RWPE2 (cell line): ENCODE data around the gene IHH.

Source experiments
- ATAC-seq: fragments of 200-7000 bp; cut with Tn5 transposase; 3 replicates; pipeline ENCODE4 v1.9.1; 2021; ENCODE audit warnings: low read depth
- DNase-seq: peaks from one replicate; pipeline ENCODE4 v3.0.0-alpha.2; 2020; ENCODE audit warnings: low spot score
- H3K27ac ChIP-seq: fragments of 450-650 bp; 2 replicates; pipeline ENCODE4 v1.5.1; 2017; ENCODE audit warnings: mild to moderate bottlenecking; ENCODE audit not compliant: poor library complexity, severe bottlenecking
- H3K27me3 ChIP-seq: fragments of 250-450 bp; sonication (Bioruptor Pico); 2 replicates; pipeline ENCODE4 v1.5.1; 2021; ENCODE audit warnings: mild to moderate bottlenecking, moderate library complexity; ENCODE audit not compliant: insufficient read depth, poor library complexity, severe bottlenecking
- H3K36me3 ChIP-seq: fragments of 250-450 bp; sonication (Bioruptor Pico); 2 replicates; pipeline ENCODE4 v1.5.1; 2020; ENCODE audit warnings: low read depth, mild to moderate bottlenecking, moderate library complexity
- H3K4me1 ChIP-seq: fragments of 250-450 bp; sonication (Bioruptor Pico); 2 replicates; pipeline ENCODE4 v1.5.1; 2021; ENCODE audit warnings: mild to moderate bottlenecking, moderate library complexity; ENCODE audit not compliant: insufficient read depth, poor library complexity, severe bottlenecking
- H3K4me3 ChIP-seq: fragments of 250-450 bp; sonication (Bioruptor Pico); 2 replicates; pipeline ENCODE4 v1.5.1; 2021; ENCODE audit warnings: mild to moderate bottlenecking, moderate library complexity; ENCODE audit not compliant: severe bottlenecking
- H3K9me3 ChIP-seq: fragments of 250-450 bp; sonication (Bioruptor Pico); 2 replicates; pipeline ENCODE4 v1.5.1; 2021; ENCODE audit warnings: mild to moderate bottlenecking, moderate library complexity; ENCODE audit not compliant: severe bottlenecking
- TF ChIP-seq, protein P1 (sequence below): fragments of 450-650 bp; IDR thresholded peaks from one replicate; pipeline ENCODE4 v1.5.1; 2017; ENCODE audit warnings: mild to moderate bottlenecking, moderate library complexity; ENCODE audit not compliant: poor library complexity, severe bottlenecking

IHH gene

DNA sequence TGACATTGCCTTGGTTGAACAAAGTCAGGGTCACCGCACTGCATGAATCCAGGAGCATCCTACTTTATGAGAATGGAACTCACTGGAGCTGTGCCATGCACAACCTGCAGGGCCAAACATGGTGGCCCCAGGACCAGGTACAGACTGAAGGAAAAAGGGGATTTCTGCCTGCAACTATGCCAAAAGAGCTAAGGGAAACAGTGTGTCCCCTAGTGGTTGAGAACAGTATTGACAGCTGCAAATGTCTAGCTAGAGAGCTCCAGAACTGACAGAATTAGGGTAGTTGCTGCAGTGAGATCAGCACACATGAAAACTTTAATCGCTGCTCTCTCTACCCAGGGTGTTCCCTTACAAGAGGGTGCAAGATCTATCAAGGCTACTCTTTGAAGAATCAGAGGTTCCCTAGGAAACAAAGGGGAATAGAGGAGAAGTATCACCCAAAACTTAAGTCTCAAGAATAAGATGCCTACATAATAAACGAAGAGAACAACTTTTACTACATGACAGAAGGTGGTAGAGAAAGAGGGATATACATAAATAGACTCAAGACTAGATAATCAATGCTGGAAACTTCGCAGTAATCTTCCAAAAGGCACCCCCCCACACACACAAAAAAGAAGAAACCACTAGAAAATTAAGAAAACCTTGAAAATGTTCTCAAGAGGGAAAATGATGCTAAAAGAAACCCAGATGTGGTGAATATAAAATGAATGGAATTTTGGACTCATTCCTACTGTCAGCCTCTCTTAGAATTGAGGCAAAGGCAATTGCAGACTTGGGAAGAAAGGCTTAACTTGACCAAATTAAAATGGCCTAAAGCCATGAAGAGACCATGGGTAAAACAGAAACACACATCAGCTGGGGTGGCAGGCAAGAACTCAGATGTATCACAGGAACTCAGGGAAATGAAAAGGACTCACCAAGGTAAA lies 43.6 kb upstream of the IHH start:
- no peak overlapping the region for H3K27ac ChIP-seq
- H3K4me3 ChIP-seq: no peak overlapping the region
- H3K9me3 ChIP-seq: peaks cover 3% of the 10 kb centered on the region
- no peaks in the 10 kb centered on the region for H3K27me3 ChIP-seq
- no peaks in the 10 kb centered on the region for H3K4me1 ChIP-seq
- ATAC-seq (no peak), DNase-seq (no peak)
- no peaks in the 10 kb centered on the region for H3K36me3 ChIP-seq
- TF ChIP-seq, protein P1, sequence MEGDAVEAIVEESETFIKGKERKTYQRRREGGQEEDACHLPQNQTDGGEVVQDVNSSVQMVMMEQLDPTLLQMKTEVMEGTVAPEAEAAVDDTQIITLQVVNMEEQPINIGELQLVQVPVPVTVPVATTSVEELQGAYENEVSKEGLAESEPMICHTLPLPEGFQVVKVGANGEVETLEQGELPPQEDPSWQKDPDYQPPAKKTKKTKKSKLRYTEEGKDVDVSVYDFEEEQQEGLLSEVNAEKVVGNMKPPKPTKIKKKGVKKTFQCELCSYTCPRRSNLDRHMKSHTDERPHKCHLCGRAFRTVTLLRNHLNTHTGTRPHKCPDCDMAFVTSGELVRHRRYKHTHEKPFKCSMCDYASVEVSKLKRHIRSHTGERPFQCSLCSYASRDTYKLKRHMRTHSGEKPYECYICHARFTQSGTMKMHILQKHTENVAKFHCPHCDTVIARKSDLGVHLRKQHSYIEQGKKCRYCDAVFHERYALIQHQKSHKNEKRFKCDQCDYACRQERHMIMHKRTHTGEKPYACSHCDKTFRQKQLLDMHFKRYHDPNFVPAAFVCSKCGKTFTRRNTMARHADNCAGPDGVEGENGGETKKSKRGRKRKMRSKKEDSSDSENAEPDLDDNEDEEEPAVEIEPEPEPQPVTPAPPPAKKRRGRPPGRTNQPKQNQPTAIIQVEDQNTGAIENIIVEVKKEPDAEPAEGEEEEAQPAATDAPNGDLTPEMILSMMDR: peak; percentile 67

GRCh38 chr2:219099329-219099728 lies 38.6 kb upstream of the IHH start:
- ATAC-seq: peak; percentile 50; the same call in 2 of the 3 replicates
- Histone ChIP-seq H3K4me1 (no peaks in the 10 kb centered on the region), H3K4me3 (no peak overlapping the region), H3K9me3 (peaks cover 3% of the 10 kb centered on the region), H3K27ac (no peak overlapping the region), H3K36me3 (no peaks in the 10 kb centered on the region), H3K27me3 (no peaks in the 10 kb centered on the region)
- TF ChIP-seq, protein P1: no peak
- no peak for DNase-seq

GRCh38 chr2:219095406-219095935 lies 34.8 kb upstream of the IHH start:
- no peak overlapping the region for H3K4me3 ChIP-seq
- H3K9me3 ChIP-seq: no peaks in the 10 kb centered on the region
- no peaks in the 10 kb centered on the region for H3K36me3 ChIP-seq
- ATAC-seq (no peak), DNase-seq (no peak)
- no peaks in the 10 kb centered on the region for H3K27me3 ChIP-seq
- H3K4me1 ChIP-seq: no peaks in the 10 kb centered on the region
- H3K27ac ChIP-seq: no peak overlapping the region
- TF ChIP-seq, protein P1: no peak

- H3K9me3 ChIP-seq: no peaks in the 10 kb centered on the region
- H3K4me1 ChIP-seq: no peaks in the 10 kb centered on the region
- ATAC-seq (no peak), DNase-seq (no peak)
- H3K4me3 ChIP-seq: no peak overlapping the region
- H3K27ac ChIP-seq: no peak overlapping the region
- TF ChIP-seq, protein P1: no peak
- H3K27me3 ChIP-seq: no peaks in the 10 kb centered on the region
- H3K36me3 ChIP-seq: no peaks in the 10 kb centered on the region
Measured at GRCh38 chr2:219094171-219094570, 33.5 kb upstream of the IHH start.
